Muscle of back (tissue), 11 donors: ENCODE data around the gene NCKAP5L. TPM values are rescaled to one million over a fixed set of nuclear protein-coding genes. Genes with fewer than 3 reads are reported as not detected.
"Not testable (repeated sequence)": the region's sequence is repeated elsewhere in the genome, so short reads cannot be mapped to it uniquely, and the experiment has no call there.

Experiments used
- DNase-seq, 3 donors: peaks; one replicate each; pipeline versions ENCODE4 v3.0.0 to v3.0.0-alpha.2; 2013
- polyA plus RNA-seq, 10 donors: library from polyadenylated mRNA; unstranded; fragments of 120-200 nt; gene quantifications; one replicate each; pipeline ENCODE4 v1.2.1, GENCODE V29; 2013; ENCODE audit not compliant: insufficient read length in 10 of 10

NCKAP5L gene
- polyA plus RNA-seq, 10 donors = 28.5 to 38.6 (median 32.4) TPM

GRCh38 chr12:49784756-49785409 is 43.3 kb downstream of the NCKAP5L start:
- no peak for DNase-seq

DNA sequence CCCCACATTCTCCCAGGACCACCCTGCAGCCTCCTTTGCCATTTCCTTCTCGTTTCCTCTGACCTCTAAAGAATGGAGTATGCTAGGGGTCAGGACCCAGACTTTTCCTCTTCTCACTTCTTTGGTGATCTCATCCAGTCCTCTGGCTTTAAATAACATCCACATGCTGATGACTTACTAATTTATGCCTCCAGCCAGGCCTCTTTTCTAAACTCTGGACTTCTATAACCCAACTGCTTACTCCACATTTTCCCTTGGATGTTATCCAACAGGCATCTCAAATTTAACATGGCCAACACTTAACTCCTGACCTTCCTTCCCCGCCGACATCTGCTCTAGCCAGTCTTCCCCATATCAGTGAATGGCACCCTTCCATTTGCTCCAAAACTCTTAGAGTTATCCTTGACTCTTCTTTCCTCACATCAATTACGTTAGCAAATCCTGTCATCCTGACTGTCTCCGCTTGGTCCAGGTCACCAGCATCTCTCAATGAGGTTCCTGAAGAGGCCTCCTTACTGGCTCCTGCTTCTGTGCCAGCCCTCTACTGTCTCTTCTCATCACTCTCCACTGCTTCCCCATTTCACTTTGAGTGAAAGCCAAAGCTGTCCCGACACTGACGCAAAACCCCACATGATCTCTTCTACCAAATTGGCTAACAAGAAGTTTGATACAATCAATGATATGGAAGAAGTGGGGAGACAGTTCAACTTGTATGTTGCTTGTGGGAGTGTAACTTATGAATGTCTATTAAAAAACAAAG is 44.1 kb downstream of the NCKAP5L start:
- DNase-seq = peak; percentile 67 to 87 (median 71)

- DNase-seq = not testable (repeated sequence)
These were observed 47.3 kb downstream of the NCKAP5L start for GRCh38 chr12:49780914-49781313.

GRCh38 chr12:49779581-49779980 is 48.6 kb downstream of the NCKAP5L start:
- no peak for DNase-seq

DNA sequence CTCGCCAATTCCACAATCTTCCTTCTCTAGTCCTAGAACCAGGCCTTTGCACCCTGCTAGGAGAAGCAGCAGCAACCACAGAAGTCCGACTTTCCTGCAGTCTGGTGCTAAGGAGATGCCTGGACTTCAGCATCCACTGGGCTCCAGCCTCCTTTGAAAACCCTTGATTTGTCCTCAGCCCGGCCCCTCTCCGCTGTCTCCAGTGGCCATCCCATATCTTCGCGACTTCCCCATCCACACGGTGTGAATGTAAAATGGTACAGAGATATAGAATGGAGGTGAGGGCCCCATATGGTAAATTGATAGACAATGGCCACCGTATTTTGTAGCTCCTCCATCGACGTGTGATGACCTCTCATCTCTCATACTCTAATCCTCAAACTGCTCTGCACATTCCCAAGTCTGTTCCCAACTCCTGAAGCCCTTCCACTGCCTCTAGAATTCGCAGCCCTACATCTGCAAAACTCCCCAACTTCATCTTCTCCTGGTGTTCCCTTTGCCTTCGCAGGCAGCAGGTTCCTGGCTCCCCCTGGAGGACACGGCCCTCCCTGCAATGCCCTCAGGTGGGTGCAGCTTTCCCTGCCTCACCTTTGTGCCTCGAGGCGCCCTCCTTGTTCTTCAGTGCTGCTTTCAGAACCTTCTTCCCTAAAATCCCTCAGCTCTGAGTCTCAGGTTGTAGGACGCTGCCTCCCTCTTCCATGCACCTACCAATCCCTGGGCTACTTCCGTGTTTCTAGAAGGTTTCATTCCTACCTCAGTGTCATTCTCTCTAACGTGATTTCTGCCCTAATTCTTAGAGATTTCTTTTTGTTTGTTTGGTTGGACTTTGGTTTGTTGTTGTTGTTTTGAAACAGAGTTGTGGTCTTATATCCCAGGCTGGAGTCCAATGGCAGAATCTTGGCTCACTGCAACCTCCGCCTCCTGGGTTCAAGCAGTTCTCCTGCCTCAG is 50.1 kb downstream of the NCKAP5L start:
- no peak for DNase-seq

GRCh38 chr12:49777341-49777740 is 50.9 kb downstream of the NCKAP5L start:
- no peak for DNase-seq

GRCh38 chr12:49776858-49777257 is 51.4 kb downstream of the NCKAP5L start:
- no peak for DNase-seq

GRCh38 chr12:49776413-49776812 is 51.8 kb downstream of the NCKAP5L start:
- DNase-seq = peak; percentile 55 to 81 (median 65)

- not testable (repeated sequence) for DNase-seq
These were observed 55.1 kb downstream of the NCKAP5L start for GRCh38 chr12:49773102-49773501.

GRCh38 chr12:49767333-49767732 is 60.9 kb downstream of the NCKAP5L start:
- no peak for DNase-seq

GRCh38 chr12:49766115-49766455 is 62.1 kb downstream of the NCKAP5L start:
- no peak for DNase-seq

DNA sequence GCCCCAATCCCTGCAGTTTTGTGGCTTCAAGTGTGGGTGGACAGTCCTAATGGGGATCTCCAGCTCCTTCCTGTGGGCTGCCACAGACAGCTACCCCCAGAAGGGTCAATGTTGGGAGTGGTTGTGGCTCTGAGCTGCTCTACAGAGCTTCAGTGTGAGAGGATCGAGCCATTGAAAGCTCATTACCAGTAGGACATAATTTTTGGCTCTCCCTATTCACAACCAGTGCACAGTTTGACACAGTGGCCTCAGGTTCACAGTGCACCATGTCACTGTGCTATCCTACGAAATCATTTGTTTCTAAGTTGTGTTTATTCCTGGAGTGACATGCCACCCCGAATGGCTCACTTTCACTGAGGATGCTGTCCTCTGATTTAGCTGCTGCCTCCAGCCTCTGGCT is 64.1 kb downstream of the NCKAP5L start:
- DNase-seq = no peak

DNA sequence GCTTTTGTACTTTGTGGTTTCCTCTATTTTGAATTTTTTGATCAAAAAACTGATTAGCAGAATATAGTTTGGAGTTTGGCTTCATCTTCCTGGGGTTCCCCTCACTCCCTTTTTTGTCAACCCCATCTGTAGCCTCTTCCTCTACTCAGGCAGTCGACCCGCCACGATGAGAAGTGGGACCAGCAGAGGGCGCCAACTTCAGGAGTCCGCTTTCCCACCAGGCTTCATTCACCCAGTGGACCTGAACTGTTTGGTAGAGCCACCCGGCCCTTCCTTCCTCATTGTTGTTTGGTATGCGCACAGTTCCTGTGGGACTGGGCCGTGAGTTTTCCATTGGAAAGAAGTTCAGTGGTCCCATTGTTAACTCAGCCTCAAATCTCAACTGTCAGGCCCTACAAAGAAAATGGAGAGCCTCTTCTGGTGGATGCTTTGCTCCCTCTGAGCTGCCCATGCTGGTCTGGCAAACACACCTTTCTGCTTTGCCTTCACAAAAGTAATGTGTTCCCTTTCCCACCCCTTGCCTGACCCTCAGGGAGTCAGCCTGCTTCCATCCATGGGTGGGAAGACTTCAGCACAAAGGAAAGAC is 65.1 kb downstream of the NCKAP5L start:
- DNase-seq = peak in 2 of 3 donors; percentile 30 to 52

- DNase-seq = no peak
These were observed 65.8 kb downstream of the NCKAP5L start for GRCh38 chr12:49762468-49762847.

GRCh38 chr12:49761677-49762467 is 66.3 kb downstream of the NCKAP5L start:
- DNase-seq = no peak

DNA sequence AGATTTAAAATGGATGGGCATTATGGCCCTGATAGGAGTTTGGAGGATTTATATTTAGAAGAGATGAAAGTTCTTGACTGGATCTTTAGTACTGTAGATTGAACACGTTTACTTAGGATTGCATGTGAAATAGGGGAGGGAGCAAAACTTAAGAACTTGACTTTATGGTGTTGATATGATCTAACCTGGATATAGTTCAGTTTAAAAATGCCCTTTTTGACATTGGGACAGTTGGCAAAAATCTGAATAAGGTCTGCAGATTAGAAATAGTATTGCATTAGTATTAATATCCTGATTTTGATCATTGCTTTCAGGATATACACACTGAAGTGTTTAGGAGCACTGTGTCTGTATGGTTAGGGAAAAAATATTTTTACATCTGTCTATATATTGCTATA is 77.2 kb downstream of the NCKAP5L start:
- no peak for DNase-seq

- peak in 1 of 3 donors; percentile 38 for DNase-seq
These were observed 77.9 kb downstream of the NCKAP5L start for GRCh38 chr12:49750027-49750995.

DNA sequence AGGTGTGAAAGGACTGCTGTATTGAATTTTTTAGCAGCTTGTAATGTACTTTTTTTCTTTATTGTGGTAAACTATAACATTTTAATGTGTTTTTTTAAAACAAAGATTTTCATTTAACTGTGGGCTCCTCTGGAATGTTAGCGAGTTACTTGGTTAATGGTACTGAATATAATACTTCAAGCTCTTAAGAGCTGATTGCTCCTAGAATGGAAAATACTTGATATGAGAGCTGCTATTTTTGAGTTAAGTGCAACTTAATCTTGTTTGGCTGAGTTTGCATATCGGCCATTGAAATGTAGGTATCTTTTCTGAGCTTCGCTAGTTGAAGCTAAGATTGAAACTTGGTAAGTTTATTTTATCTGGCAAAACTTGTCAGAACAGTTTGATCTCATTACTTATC is 79.4 kb downstream of the NCKAP5L start:
- DNase-seq = no peak

DNA sequence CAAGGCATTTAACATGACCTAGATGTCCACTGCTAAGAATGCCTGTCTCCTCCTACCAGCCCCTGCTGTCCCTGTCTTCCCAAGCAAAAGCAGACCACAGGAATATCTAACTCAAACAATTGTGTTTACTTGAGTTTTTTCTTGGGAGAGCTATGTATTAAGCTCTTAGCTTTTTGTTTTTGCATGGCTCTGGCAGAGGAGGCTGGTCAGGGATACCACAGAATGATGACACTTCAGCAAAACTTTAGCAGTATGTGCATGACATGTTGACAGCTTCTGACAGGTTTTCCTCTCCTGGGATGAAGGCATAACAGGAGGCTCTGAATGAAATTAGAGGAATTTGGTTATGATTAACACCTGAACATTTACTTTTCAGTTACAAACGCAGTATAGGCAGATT is 79.9 kb downstream of the NCKAP5L start:
- DNase-seq = no peak

DNA sequence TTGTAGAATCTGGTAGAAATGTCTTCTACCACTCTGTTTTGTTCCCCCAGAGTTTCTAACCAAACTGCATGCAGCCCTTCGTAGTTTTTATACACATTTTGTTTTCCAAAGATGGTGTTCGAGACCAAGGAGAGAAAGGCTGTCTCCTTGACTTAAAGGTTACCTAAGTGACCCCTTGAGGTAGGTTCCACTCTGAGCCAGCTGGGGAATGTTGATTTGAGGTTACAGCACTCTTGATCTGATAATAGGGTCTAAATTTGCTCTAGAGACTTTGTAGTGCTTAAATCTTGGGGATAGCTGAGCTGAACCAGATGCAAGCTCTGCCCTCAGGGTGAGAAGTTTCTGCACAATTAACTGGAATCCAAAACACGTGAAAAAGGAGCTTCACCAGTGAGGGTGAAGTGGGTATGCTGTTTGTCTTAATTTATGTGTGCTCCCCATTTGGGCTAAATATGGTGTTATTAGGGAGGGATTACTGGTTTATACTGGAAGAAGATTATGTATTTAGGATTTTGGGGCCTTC is 83.8 kb downstream of the NCKAP5L start:
- DNase-seq = no peak
